ENCODE results near the gene NRDE2.

DNA sequence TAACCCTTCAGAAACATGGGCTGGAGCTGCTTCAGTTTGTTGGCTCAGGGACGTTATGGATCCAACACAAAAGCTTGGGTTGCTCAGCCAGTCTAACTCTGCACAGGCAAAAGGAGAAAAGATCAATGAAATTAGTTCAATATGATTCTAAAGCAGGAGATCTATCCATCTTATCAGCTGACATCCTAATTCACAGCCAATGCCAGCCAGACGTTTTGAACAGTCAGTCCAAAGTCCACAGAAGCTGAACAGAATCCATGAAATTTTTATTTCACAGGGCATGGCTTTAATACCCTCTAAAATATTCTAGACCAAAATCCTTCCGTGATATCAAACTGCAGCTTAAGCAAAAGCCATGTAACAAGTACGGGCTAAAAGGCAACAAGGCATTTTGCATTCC lies 13.7 kb downstream of the NRDE2 start:
- TF ChIP-seq, protein P1, sequence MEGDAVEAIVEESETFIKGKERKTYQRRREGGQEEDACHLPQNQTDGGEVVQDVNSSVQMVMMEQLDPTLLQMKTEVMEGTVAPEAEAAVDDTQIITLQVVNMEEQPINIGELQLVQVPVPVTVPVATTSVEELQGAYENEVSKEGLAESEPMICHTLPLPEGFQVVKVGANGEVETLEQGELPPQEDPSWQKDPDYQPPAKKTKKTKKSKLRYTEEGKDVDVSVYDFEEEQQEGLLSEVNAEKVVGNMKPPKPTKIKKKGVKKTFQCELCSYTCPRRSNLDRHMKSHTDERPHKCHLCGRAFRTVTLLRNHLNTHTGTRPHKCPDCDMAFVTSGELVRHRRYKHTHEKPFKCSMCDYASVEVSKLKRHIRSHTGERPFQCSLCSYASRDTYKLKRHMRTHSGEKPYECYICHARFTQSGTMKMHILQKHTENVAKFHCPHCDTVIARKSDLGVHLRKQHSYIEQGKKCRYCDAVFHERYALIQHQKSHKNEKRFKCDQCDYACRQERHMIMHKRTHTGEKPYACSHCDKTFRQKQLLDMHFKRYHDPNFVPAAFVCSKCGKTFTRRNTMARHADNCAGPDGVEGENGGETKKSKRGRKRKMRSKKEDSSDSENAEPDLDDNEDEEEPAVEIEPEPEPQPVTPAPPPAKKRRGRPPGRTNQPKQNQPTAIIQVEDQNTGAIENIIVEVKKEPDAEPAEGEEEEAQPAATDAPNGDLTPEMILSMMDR (conservative IDR thresholded peaks at IDR 0.05; ENCODE audit: low read depth, low read length): no peak
- TF ChIP-seq BHLHE40 (IDR thresholded peaks at IDR 0.05; ENCODE audit: low read depth, low read length): no peak
- TF ChIP-seq, protein P2, sequence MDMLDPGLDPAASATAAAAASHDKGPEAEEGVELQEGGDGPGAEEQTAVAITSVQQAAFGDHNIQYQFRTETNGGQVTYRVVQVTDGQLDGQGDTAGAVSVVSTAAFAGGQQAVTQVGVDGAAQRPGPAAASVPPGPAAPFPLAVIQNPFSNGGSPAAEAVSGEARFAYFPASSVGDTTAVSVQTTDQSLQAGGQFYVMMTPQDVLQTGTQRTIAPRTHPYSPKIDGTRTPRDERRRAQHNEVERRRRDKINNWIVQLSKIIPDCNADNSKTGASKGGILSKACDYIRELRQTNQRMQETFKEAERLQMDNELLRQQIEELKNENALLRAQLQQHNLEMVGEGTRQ (IDR thresholded peaks at IDR 0.05; ENCODE audit: low read depth, low read length): no peak
- no peak for TF ChIP-seq POLR2A (IDR thresholded peaks at IDR 0.05; ENCODE audit: low read depth, low read length)
- no peak for TF ChIP-seq RAD21 (IDR thresholded peaks at IDR 0.05; ENCODE audit: low read length)
- no peak for TF ChIP-seq MAZ (IDR thresholded peaks at IDR 0.05; ENCODE audit: borderline replicate concordance, low read depth, low read length)
- TF ChIP-seq CEBPB (IDR thresholded peaks at IDR 0.05; ENCODE audit: low read depth, low read length): no peak
- no peak for TF ChIP-seq SMC3 (IDR thresholded peaks at IDR 0.05; ENCODE audit: low read depth, low read length)
- TF ChIP-seq FOS (IDR thresholded peaks at IDR 0.05; ENCODE audit: low read depth, low read length): no peak
- no peak for TF ChIP-seq MAFK (IDR thresholded peaks at IDR 0.05; ENCODE audit: low read depth, low read length)

Data from IMR-90 (cell line).